ENCODE results near the gene TPST1. TPM values are rescaled to one million over a fixed set of nuclear protein-coding genes. Genes with fewer than 3 reads are reported as not detected.

Gene TPST1
- total RNA-seq, 1 donor from 2014 or later = 5.7 TPM

- Histone ChIP-seq H3K27ac (replicated peaks) (peak overlapping the region; percentile 30), H3K9me3 (replicated peaks) (no peaks in the 10 kb centered on the region), H3K27me3 (ENCODE audit: low read depth) (no peaks in the 10 kb centered on the region), H3K4me3 (no peak overlapping the region), H3K4me1 (peaks cover 23% of the 10 kb centered on the region), H3K36me3 (no peaks in the 10 kb centered on the region)
- intact Hi-C loops (cut with micrococcal nuclease) = no loop called here
- no peak for DNase-seq
- no peak for TF ChIP-seq CTCF (IDR thresholded peaks at IDR 0.05; ENCODE audit: borderline replicate concordance)
These were observed 76.8 kb downstream of the TPST1 start for GRCh38 chr7:66281678-66282590.

- peak overlapping the region; percentile 30 for H3K27ac ChIP-seq (replicated peaks)
- intact Hi-C loops (cut with micrococcal nuclease) = no loop called here
- H3K36me3 ChIP-seq = no peaks in the 10 kb centered on the region
- no peaks in the 10 kb centered on the region for H3K27me3 ChIP-seq (ENCODE audit: low read depth)
- no peak for TF ChIP-seq CTCF (IDR thresholded peaks at IDR 0.05; ENCODE audit: borderline replicate concordance)
- H3K4me1 ChIP-seq = peaks cover 23% of the 10 kb centered on the region
- DNase-seq = no peak
- H3K4me3 ChIP-seq = no peak overlapping the region
- H3K9me3 ChIP-seq (replicated peaks) = no peaks in the 10 kb centered on the region
These were observed 77.4 kb downstream of the TPST1 start for GRCh38 chr7:66282591-66282935.

- no peak for DNase-seq
- H3K27ac ChIP-seq (replicated peaks) = no peak overlapping the region
- intact Hi-C loops (cut with micrococcal nuclease) = no loop called here
- H3K27me3 ChIP-seq (ENCODE audit: low read depth) = no peaks in the 10 kb centered on the region
- peaks cover 23% of the 10 kb centered on the region for H3K4me1 ChIP-seq
- H3K9me3 ChIP-seq (replicated peaks) = no peaks in the 10 kb centered on the region
- no peak for TF ChIP-seq CTCF (IDR thresholded peaks at IDR 0.05; ENCODE audit: borderline replicate concordance)
- no peaks in the 10 kb centered on the region for H3K36me3 ChIP-seq
- no peak overlapping the region for H3K4me3 ChIP-seq
These were observed 78.1 kb downstream of the TPST1 start for GRCh38 chr7:66283003-66283920.

GRCh38 chr7:66296001-66296521 is 90.9 kb downstream of the TPST1 start:
- H3K27ac ChIP-seq (replicated peaks) = no peak overlapping the region
- peaks cover 3% of the 10 kb centered on the region for H3K36me3 ChIP-seq
- peaks cover 35% of the 10 kb centered on the region for H3K9me3 ChIP-seq (replicated peaks)
- H3K4me1 ChIP-seq = no peaks in the 10 kb centered on the region
- intact Hi-C loops (cut with micrococcal nuclease) = no loop called here
- no peak for TF ChIP-seq CTCF (IDR thresholded peaks at IDR 0.05; ENCODE audit: borderline replicate concordance)
- H3K4me3 ChIP-seq = no peak overlapping the region
- no peaks in the 10 kb centered on the region for H3K27me3 ChIP-seq (ENCODE audit: low read depth)
- no peak for DNase-seq

GRCh38 chr7:66296557-66296956 is 91.4 kb downstream of the TPST1 start:
- TF ChIP-seq CTCF (IDR thresholded peaks at IDR 0.05; ENCODE audit: borderline replicate concordance) = no peak
- DNase-seq = no peak
- Histone ChIP-seq H3K27me3 (ENCODE audit: low read depth) (no peaks in the 10 kb centered on the region), H3K36me3 (peaks cover 3% of the 10 kb centered on the region), H3K9me3 (replicated peaks) (peaks cover 35% of the 10 kb centered on the region), H3K4me1 (no peaks in the 10 kb centered on the region), H3K27ac (replicated peaks) (no peak overlapping the region), H3K4me3 (no peak overlapping the region)
- intact Hi-C loops (cut with micrococcal nuclease) = no loop called here
